ENCODE results near the gene SPIRE2.

Gene SPIRE2

DNA sequence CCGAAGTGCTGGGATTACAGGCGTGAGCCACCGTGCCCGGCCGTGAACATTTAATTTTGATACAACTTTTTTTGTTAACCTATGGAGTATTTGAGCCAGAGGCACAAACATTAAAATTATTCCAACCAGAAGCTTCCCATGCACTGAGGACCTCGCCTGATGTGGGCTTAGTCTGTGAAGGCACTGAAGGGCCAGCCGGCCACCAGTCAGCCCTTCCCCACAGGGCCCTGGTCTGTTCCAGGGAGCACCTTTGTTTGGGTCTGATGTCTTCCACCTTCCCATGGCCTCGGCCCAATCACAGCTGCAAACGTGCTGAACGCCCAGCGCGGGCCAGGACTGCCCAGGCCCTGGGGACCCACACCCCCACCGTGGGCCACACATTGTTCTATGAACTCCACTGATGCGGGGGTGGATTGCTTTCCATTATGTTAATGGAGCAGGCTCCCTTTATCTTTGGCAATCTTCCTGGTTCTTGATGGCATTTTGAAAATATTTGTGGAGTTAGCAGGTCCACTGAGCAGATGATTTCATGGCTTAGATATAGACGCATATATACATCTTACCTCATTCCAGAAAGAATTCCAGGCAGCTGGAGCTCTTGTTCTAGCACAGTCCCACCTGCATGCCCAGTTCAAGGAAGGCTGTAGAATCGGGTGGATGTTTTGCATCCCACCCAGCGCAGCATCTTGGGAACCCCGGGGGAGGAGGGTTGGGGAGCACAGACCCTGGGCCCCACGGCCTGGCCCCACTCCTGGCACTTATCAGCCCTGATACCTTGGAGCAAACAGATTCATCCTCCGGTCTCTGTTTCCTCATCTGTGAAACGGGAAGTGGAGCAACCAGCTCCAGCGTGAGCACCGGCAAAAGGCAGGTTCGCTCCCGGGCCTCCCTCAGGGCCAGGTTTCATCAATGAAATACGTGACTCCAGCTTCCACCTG, 14.5 kb downstream of the SPIRE2 start:
- DNase-seq, result no peak

DNA sequence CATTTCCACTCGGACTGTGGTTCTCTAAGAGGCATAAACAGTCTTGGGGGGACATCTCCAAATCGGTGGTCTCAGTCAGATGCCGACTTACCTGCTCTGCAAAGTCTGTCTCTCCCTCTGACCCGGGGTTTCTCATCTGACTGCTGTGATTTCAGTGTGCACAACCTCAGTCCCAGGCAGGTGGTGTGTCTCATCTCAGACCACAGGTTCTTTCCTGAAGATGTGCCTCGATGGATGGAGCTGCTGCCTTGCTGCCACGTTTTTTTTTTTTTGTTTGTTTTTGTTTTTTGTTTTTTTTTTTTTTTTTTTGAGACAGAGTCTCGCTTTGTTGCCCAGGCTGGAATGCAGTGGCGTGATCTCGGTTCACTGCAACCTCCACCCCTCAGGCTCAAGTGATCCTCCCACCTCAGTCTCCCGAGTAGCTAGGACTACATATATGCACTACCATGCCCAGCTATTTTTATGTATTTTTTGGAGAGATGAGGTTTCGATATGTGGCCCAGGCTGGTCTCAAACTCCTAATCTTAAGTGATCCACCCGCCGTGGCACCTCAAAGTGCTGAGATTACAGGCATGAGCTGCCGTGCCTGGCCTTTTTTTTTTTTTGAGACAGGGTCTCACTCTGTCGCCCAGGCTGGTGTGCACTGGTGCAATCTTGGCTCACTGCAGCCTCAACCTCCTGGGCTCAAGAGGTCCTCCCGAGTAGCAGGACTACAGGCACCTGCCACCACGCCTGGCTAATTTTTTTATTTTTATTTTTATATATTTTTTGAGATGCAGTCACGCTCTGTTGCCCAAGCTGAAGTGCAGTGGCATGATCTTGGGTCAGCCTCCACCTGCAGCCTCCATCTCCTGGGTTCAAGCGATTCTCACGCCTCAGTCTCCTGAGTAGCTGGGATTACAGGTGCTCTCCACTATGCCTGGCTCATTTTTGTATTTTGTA, 15.4 kb downstream of the SPIRE2 start:
- no peak for DNase-seq

DNA sequence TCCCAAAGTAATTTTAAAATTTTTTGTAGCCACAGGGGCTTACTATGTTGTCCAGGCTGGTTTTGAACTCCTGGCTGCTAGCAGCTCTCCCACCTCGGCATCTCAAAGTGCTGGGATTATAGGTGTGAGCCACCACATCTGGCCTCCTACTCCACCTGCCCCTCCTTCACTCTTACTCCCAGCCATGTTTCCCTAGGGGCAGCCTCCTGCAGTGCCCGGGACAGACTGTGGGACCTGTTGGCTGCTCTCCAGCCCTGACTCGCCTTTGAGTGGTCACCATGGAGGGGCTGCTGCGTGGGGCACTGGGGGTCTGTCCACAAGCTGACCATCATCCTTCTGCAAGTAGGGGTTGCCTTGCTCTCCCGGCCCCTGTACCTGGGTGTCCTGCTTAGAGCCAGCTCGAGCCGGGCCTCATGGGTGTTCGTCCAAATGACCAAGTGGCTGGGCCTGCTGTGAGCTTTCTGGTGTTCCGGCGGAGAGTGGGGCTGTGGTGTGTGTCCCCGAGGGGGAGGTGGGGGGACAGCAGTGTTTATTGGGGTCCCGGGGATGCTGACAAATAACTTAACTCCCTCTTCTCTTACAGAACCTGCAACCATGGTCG, 16.6 kb downstream of the SPIRE2 start:
- no peak for DNase-seq

GRCh38 chr16:89845417-89845816, 17.1 kb downstream of the SPIRE2 start:
- DNase-seq, result no peak

DNA sequence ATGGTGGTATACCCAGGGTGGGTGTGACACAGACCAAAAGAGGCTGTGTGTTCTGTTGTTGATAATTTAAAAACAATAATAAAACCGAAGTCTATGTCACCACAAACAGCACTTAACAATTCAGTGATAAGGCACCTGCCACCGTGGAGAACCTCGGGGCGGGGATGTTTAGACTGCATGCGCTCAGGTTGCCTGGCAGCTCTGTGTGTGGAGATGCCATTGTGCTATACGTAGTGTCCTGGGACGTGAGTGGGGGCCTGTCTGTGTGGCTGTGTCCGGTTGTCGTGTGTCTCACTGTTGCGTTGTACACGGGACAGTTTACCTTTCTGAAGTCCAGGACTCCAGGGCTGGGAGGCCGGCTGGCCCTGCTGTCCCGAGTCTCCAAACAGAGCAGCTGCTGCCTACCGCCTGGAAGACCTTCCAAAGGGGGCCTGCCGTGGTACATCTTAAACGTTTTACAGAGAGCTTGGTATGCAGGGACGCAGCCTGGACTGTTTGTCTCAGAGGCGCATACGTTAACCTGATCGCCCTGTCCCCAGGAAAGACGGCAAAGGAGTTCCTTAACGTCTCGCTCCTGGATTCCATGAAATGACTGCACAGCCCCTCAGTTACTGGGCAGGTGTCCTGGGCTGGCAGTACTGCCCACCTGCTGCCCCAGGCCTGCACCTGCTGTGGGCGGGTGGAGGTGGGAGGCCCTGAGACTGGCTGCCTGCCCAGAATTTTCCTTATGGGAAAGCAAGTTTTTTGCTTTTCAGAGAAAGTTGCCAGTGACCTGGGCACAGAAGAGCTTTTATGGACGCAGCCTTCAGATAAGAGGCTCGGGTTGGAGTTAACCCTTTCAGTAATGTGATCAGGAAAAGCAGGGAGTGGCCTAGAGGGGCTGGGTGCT, 19.0 kb downstream of the SPIRE2 start:
- DNase-seq, result no peak

DNA sequence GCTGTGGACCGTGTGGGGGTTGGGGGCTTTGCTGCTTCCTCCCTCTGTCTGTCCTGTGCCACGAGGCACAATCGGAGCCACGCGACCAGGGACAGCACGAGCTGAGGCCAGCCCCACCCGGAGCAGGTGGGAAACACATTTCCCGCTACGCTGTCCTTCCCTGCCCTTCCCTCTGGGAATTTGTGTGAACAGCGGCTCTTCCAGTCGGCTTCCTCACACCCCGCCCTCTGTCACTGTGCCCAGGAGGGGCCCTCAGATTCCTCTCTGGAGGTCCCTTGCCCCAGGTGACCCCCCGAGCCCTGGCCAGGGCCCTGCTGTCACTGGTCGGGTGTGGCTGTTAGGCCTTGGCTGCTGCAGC, 19.6 kb downstream of the SPIRE2 start:
- DNase-seq, result no peak

- no peak for DNase-seq
Measured at GRCh38 chr16:89848974-89849373, 20.7 kb downstream of the SPIRE2 start.

DNA sequence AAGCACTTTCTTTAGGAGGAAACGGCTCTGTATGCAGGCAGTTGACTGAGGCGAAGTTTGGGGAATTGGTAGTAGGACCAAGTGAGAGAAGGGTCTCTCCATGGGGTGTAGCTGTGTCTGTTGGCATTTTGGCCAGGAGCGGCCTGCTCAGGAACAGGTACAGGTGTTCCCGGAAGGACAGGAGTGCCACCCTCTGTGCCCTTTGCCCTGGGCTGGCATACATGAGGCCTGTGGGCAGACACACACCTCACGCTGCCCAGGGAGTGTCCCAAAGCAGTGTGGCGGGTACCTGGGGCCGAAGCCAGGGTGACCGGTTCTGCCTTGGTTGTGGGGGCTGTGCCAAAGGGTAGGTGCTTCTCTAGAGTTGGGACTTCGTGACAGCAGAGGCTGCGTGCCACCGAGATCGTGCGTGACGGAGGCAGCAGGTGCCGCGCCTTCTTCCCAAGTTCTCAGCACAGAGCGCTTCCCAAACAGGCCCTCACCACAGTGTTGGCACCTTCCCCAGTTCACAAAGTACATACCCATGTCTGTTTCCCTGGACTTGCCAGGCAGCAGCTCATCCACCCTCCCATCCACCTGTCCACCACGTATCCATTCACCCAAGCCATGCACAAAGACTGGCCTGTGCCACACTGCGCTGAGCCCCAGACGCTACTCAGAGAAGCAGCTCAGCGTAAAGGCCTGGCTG, 25.2 kb downstream of the SPIRE2 start:
- no peak for DNase-seq

DNA sequence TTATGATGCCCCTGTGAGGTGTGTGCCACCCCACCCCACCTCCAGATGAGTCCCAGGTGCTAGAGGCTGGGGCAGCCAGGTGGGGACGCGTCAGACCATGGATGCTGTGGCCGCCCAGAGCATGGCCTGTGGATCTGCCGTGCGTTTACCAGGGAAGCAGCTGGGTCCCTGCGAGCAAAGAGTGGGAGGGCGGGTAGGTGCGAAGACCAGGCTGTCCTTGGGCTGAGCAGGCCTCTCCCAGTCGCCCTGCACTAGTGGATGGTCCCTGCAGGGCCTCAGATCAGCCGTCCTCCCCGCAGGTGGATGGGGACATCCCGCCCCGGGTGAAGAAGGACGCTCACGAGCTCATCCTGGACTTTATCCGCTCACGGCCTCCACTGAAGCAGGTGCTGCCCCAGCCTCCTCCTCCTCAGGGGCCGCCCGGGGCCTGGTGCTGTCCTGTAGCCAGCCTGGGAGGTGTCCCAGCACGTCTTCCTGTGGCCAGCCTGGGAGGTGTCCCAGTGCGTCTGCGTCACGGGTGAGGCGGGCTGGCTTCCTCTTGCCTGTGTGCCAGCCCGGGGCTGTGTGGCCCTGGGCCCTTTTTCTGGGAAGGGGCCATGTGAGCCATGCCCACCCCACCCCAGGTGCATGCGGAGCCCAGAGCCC, 27.1 kb downstream of the SPIRE2 start:
- no peak for DNase-seq

- DNase-seq, result no peak
Measured at GRCh38 chr16:89855986-89856385, 27.7 kb downstream of the SPIRE2 start.

GRCh38 chr16:89858973-89859614, 30.8 kb downstream of the SPIRE2 start:
- no peak for DNase-seq

- no peak for DNase-seq
Measured at GRCh38 chr16:89859615-89860007, 31.3 kb downstream of the SPIRE2 start.

- DNase-seq, result peak; percentile 71
Measured at GRCh38 chr16:89860747-89861304, 32.6 kb downstream of the SPIRE2 start.

- DNase-seq, result peak; percentile 22
Measured at GRCh38 chr16:89861648-89862047, 33.4 kb downstream of the SPIRE2 start.

- DNase-seq, result no peak
Measured at GRCh38 chr16:89862732-89863131, 34.5 kb downstream of the SPIRE2 start.

GRCh38 chr16:89863741-89864526, 35.7 kb downstream of the SPIRE2 start:
- DNase-seq, result peak; percentile 84

GRCh38 chr16:89864527-89864820, 36.2 kb downstream of the SPIRE2 start:
- DNase-seq, result peak; percentile 29

GRCh38 chr16:89867918-89868317, 39.6 kb downstream of the SPIRE2 start:
- DNase-seq, result no peak

DNA sequence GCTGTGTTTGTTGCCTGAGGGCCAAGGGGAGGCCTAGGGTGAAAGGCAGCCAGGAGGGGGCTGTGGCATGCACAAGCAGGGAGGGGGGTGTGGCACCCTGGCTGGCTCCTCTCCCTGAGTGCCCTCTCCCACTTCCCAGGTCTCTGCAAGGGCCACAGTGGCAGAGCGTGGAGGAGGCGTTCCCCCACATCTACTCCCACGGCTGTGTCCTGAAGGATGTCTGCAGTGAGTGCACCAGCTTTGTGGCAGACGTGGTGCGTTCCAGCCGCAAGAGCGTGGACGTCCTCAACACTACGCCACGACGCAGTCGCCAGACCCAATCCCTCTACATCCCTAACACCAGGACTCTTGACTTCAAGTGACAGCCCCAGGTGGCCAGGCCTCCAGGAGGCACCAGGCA, 41.6 kb downstream of the SPIRE2 start:
- no peak for DNase-seq

GRCh38 chr16:89870440-89870839, 42.2 kb downstream of the SPIRE2 start:
- DNase-seq, result no peak

Data from suppressor macrophage treated with lipopolysaccharide for 4 hours (primary cell).